Lung (tissue), 12 donors: Measurements from ENCODE around the gene IGFN1. TPM values are rescaled to one million over a fixed set of nuclear protein-coding genes. Genes with fewer than 3 reads are reported as not detected.
A peak's percentile ranks its signal among the peaks of the same experiment; 100 is the strongest.

ENCODE experiments used
- ATAC-seq: fragments of 200-7000 bp; cut with Tn5 transposase; one replicate; pipeline ENCODE4 v1.9.1; 2020; ENCODE audit warnings: moderate number of reproducible peaks; ENCODE audit not compliant: insufficient read depth, low FRiP score
- DNase-seq, 3 donors: peaks; one replicate each; pipeline ENCODE4 v3.0.0-alpha.2; 2013 to 2017
- H3K27ac ChIP-seq, 2 donors: one replicate each; pipeline ENCODE4 v1.5.1; 2013; ENCODE audit warnings: mild to moderate bottlenecking in 2 of 2, moderate library complexity in 2 of 2, control low read depth in 1 of 2, inconsistent platforms in 1 of 2, low read depth in 1 of 2, low read length in 1 of 2
- H3K27me3 ChIP-seq, 3 donors: one replicate each; pipeline ENCODE4 v1.5.1; 2013; ENCODE audit warnings: low read length in 2 of 3; ENCODE audit not compliant: control insufficient read depth in 3 of 3, insufficient read depth in 3 of 3
- H3K36me3 ChIP-seq, 4 donors: one replicate each; pipeline ENCODE4 v1.5.1; 2013; ENCODE audit warnings: low read length in 4 of 4, mild to moderate bottlenecking in 1 of 4, moderate library complexity in 1 of 4; ENCODE audit not compliant: control insufficient read depth in 4 of 4, insufficient read depth in 4 of 4
- H3K4me1 ChIP-seq, 5 donors: one replicate each; pipeline ENCODE4 v1.5.1; 2013; ENCODE audit warnings: low read length in 5 of 5, mild to moderate bottlenecking in 2 of 5, moderate library complexity in 1 of 5; ENCODE audit not compliant: control insufficient read depth in 5 of 5, insufficient read depth in 5 of 5
- H3K4me3 ChIP-seq: one replicate; pipeline ENCODE4 v1.5.1; 2013; ENCODE audit warnings: mild to moderate bottlenecking, control low read depth, moderate library complexity
- H3K9ac ChIP-seq, 2 donors: one replicate each; pipeline ENCODE4 v1.5.1; 2013; ENCODE audit warnings: low read length in 2 of 2, control low read depth in 1 of 2; ENCODE audit not compliant: insufficient read depth in 1 of 2
- H3K9me3 ChIP-seq, 4 donors: one replicate each; pipeline ENCODE4 v1.5.1; 2013; ENCODE audit warnings: low read length in 3 of 4, mild to moderate bottlenecking in 1 of 4, moderate library complexity in 1 of 4; ENCODE audit not compliant: control insufficient read depth in 4 of 4, insufficient read depth in 3 of 4
- WGBS, 2 donors: extraction: QIAGEN DNeasy Blood & Tissue Kit; methylation state at CpG; one replicate each; pipeline ENCODE4 v1.1.7; 2013; 5-methylcytosine and 5-hydroxymethylcytosine counted together
- polyA plus RNA-seq, 2 donors: library from polyadenylated mRNA; stranded (reverse); fragments of 200-250 nt; gene quantifications; one replicate each; pipeline ENCODE4 v1.2.1, GENCODE V29; 2013
- total RNA-seq, 2 donors: library from RNA; depleted of rRNA in 1 of 2; stranded (reverse); fragments of >200 nt in 1 of 2; gene quantifications; one replicate each; pipeline ENCODE4 v1.2.1, GENCODE V29; 2014 to 2021
- TF ChIP-seq, protein P1 (sequence below): IDR thresholded peaks from 2 replicates; pipeline ENCODE4 v1.5.1; 2012; ENCODE audit warnings: mild to moderate bottlenecking; ENCODE audit errors: control extremely low read depth, extremely low read depth
- donor health status: control.
- donor health status: control.
- donor health status: Bipolar disorder and iron deficiency.
- donor health status: healthy.
- donor health status: DM: yes; HTN: yes; CAD: no.

IGFN1 gene
- total and polyA plus RNA-seq, 4 donors = 0.25 to 3.6 (median 1.5) TPM

DNA sequence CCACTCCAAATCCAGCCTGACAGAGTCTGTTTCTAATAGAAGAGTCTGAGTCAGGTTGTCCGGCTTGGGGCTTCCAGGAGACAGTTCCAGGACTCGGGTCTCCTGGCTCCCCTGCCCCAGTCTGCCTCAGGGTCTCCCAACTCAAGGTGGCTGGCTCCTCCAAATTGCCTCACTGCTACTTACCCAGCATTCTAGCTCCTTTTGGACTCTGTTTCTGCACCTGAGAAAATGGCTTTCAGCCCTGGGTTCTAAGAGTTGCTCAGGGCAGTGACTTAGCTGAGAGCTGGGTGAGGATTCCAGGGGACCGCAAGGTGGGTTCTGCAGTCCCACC, 5.5 kb upstream of the IGFN1 start:
- H3K27ac ChIP-seq = no peak overlapping the region
- TF ChIP-seq, protein P1, sequence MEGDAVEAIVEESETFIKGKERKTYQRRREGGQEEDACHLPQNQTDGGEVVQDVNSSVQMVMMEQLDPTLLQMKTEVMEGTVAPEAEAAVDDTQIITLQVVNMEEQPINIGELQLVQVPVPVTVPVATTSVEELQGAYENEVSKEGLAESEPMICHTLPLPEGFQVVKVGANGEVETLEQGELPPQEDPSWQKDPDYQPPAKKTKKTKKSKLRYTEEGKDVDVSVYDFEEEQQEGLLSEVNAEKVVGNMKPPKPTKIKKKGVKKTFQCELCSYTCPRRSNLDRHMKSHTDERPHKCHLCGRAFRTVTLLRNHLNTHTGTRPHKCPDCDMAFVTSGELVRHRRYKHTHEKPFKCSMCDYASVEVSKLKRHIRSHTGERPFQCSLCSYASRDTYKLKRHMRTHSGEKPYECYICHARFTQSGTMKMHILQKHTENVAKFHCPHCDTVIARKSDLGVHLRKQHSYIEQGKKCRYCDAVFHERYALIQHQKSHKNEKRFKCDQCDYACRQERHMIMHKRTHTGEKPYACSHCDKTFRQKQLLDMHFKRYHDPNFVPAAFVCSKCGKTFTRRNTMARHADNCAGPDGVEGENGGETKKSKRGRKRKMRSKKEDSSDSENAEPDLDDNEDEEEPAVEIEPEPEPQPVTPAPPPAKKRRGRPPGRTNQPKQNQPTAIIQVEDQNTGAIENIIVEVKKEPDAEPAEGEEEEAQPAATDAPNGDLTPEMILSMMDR = no peak
- DNase-seq = no peak

DNA sequence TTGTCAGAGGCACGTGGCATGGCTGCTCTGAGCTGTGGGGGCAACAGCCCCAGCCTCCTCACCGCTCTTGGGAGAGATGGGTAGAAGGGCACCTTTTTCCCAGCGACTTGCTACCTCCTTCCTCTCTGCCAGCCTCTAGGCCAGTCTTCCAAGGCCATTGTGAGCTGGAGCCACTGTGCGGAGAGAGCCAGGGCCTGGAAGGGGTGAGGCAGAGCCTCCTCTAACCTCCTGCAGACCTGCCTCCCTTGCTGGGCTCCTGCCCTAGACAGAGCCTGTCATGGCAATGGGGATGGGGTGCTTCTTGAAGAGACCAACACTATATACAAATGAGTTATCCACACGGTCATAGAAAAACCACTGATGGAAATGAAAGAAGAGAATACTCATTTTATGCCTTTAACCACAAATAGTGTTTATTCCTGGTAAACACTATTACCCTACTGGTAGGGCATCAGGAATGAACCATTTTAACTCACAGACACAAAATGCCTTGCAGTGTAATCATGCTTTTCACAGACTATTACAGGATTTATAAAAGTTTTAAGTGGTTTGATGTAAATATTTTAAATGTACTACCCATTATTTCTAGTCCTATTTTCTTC, 5.0 kb upstream of the IGFN1 start:
- no peak for DNase-seq
- no peak overlapping the region for H3K27ac ChIP-seq

More for the DNA sequence above, 5.5 kb upstream of the IGFN1 start:
- H3K9ac ChIP-seq = no peak overlapping the region
- WGBS, 2 donors = 59 to 72% methylated on average over 3 of the region's 3 CpGs
- peaks cover 0 to 36% (median 17%) of the 10 kb centered on the region in 5 donors for H3K4me1 ChIP-seq
- no peaks in the 10 kb centered on the region for H3K36me3 ChIP-seq
- H3K27me3 ChIP-seq = no peaks in the 10 kb centered on the region
- ATAC-seq = no peak
- no peak overlapping the region for H3K4me3 ChIP-seq
- H3K9me3 ChIP-seq = no peaks in the 10 kb centered on the region

DNA sequence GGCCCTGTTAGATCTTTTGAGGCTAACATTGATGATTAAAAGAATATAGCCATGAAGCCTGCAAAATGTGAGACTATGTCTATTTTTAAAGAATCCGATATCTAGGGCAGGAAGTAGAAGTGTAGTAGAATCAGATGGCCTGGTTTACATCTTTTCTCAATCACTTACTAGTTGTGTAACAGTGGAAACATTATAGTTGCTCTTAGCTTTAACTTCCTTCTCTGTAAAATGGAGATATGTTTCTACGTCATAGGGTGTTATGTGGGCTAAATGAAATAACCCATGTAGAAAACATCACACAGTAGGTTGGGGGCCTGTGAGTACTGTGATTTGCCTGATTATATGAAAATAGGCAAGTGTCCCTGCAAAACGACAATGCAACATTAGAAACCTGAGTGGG, 4.4 kb upstream of the IGFN1 start:
- H3K9ac ChIP-seq = no peak overlapping the region
- no peak overlapping the region for H3K27ac ChIP-seq
- H3K27me3 ChIP-seq = no peaks in the 10 kb centered on the region
- H3K36me3 ChIP-seq = no peaks in the 10 kb centered on the region
- no peak overlapping the region for H3K4me3 ChIP-seq
- H3K9me3 ChIP-seq = no peaks in the 10 kb centered on the region
- ATAC-seq (no peak), DNase-seq (peak in 2 of 3 donors; percentile 53 to 73)
- TF ChIP-seq, protein P1 = no peak
- WGBS, 2 donors = 51 to 68% methylated on average over 3 of the region's 3 CpGs
- peaks cover 0 to 36% (median 17%) of the 10 kb centered on the region in 5 donors for H3K4me1 ChIP-seq

More for the DNA sequence above, 5.0 kb upstream of the IGFN1 start:
- H3K9ac ChIP-seq = no peak overlapping the region
- TF ChIP-seq, protein P1 = no peak
- 82 to 89% methylated on average over 5 of the region's 5 CpGs for WGBS, 2 donors
- H3K4me1 ChIP-seq = peaks cover 0 to 36% (median 17%) of the 10 kb centered on the region in 5 donors
- no peak overlapping the region for H3K4me3 ChIP-seq
- H3K9me3 ChIP-seq = no peaks in the 10 kb centered on the region
- no peaks in the 10 kb centered on the region for H3K36me3 ChIP-seq
- ATAC-seq = no peak
- no peaks in the 10 kb centered on the region for H3K27me3 ChIP-seq

DNA sequence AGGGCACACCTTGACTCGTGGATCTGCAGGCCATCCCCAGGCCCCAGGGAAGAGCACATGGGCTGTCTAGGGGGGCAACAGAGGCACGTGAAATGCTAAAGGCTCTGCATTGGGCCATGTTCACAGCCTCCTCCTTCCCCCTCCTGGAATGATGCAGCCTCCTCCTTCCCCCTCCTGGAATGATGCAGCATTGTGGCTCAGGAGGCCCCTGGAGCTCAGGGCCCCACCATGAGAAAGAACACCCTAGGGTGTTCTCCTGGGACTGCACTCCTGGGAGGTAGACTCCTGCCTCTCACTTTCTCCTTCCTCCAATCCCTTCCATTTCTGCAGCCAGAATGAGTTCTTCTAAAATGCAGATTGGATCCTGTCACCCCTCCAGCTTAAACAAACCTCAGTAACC, 1.5 kb upstream of the IGFN1 start:
- no peak overlapping the region for H3K9ac ChIP-seq
- TF ChIP-seq, protein P1 = no peak
- H3K4me3 ChIP-seq = no peak overlapping the region
- peaks cover 0 to 30% (median 17%) of the 10 kb centered on the region in 5 donors for H3K4me1 ChIP-seq
- ATAC-seq (no peak), DNase-seq (no peak)
- H3K27me3 ChIP-seq = peaks cover 0 to 5% (median 0%) of the 10 kb centered on the region in 3 donors
- 82 to 89% methylated on average over 2 of the region's 2 CpGs for WGBS, 2 donors
- no peaks in the 10 kb centered on the region for H3K36me3 ChIP-seq
- no peaks in the 10 kb centered on the region for H3K9me3 ChIP-seq
- H3K27ac ChIP-seq = no peak overlapping the region
